ENCODE results near the gene LRRIQ1.

Gene LRRIQ1

DNA sequence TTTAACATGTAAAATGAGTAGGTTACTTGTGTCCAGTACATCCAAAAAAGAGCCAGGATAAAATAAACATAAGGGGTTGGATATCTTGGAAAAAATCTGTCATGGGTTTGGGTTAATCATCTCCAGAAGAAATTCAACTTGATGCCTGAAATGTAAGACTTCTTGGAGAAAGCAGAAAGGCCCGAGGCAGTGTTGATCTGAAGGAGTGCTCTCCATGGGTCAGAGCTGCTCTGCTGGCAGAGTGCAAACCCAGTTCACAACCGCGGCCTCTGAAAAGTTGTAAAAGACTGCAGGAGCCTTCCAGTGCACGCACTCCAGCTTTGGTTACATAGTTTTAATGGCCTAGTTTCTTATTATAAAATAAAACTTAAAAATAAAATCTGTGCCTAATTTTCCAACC lies 146.5 kb downstream of the LRRIQ1 start:
- Histone ChIP-seq H3F3A (ENCODE audit: insufficient read depth, low read length) (no peaks in the 10 kb centered on the region), H3K9me2 (ENCODE audit: low read depth, low read length) (no peaks in the 10 kb centered on the region), H3K79me2 (ENCODE audit: insufficient read depth, low read length) (no peaks in the 10 kb centered on the region), H3K9me3 (ENCODE audit: low read length) (no peaks in the 10 kb centered on the region), H2AFZ (ENCODE audit: low read length) (no peak overlapping the region), H3K27me3 (ENCODE audit: insufficient read depth, low read length) (no peaks in the 10 kb centered on the region), H3K27ac (ENCODE audit: low read depth, low read length, poor library complexity, severe bottlenecking) (no peak overlapping the region), H3K4me2 (ENCODE audit: low read length) (no peak overlapping the region), H4K20me1 (ENCODE audit: insufficient read depth, low read length) (no peaks in the 10 kb centered on the region), H3K4me1 (ENCODE audit: insufficient read depth, low read length, severe bottlenecking) (no peaks in the 10 kb centered on the region), H3K9ac (ENCODE audit: low read length) (no peak overlapping the region), H3K36me3 (ENCODE audit: insufficient read depth, low read length) (no peaks in the 10 kb centered on the region), H3K4me3 (ENCODE audit: low read depth, low read length, poor library complexity, severe bottlenecking) (no peak overlapping the region)
- TF ChIP-seq EZH2 (IDR thresholded peaks at IDR 0.05; ENCODE audit: borderline replicate concordance, low read length), result no peak
- TF ChIP-seq, protein P1, sequence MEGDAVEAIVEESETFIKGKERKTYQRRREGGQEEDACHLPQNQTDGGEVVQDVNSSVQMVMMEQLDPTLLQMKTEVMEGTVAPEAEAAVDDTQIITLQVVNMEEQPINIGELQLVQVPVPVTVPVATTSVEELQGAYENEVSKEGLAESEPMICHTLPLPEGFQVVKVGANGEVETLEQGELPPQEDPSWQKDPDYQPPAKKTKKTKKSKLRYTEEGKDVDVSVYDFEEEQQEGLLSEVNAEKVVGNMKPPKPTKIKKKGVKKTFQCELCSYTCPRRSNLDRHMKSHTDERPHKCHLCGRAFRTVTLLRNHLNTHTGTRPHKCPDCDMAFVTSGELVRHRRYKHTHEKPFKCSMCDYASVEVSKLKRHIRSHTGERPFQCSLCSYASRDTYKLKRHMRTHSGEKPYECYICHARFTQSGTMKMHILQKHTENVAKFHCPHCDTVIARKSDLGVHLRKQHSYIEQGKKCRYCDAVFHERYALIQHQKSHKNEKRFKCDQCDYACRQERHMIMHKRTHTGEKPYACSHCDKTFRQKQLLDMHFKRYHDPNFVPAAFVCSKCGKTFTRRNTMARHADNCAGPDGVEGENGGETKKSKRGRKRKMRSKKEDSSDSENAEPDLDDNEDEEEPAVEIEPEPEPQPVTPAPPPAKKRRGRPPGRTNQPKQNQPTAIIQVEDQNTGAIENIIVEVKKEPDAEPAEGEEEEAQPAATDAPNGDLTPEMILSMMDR (IDR thresholded peaks at IDR 0.05; ENCODE audit: low read length), result no peak

DNA sequence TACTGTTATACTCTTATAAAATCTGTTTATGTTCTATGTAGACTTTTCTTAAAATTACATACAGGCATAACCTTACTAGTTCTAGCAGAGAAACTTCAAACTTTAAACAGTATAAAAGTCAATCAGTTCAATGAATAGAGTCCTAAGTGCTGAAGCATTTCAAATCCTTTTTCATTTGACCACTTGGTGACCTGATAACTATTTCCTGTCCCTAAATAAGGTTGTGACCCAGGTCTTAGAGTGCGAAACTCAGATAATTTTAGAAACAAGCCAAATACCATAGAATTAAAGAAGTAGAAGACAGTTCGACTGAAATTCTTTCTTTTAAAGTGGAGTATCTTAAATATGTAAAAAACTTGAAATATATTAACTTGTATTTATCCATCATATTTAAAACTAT lies 147.7 kb downstream of the LRRIQ1 start:
- Histone ChIP-seq H3K9me3 (ENCODE audit: low read length) (no peaks in the 10 kb centered on the region), H3K79me2 (ENCODE audit: insufficient read depth, low read length) (no peaks in the 10 kb centered on the region), H3K36me3 (ENCODE audit: insufficient read depth, low read length) (no peaks in the 10 kb centered on the region), H3K9me2 (ENCODE audit: low read depth, low read length) (no peaks in the 10 kb centered on the region), H2AFZ (ENCODE audit: low read length) (no peak overlapping the region), H3K9ac (ENCODE audit: low read length) (no peak overlapping the region), H4K20me1 (ENCODE audit: insufficient read depth, low read length) (no peaks in the 10 kb centered on the region), H3K4me1 (ENCODE audit: insufficient read depth, low read length, severe bottlenecking) (no peaks in the 10 kb centered on the region), H3K27ac (ENCODE audit: low read depth, low read length, poor library complexity, severe bottlenecking) (no peak overlapping the region), H3K27me3 (ENCODE audit: insufficient read depth, low read length) (no peaks in the 10 kb centered on the region), H3K4me2 (ENCODE audit: low read length) (no peak overlapping the region), H3K4me3 (ENCODE audit: low read depth, low read length, poor library complexity, severe bottlenecking) (no peak overlapping the region), H3F3A (ENCODE audit: insufficient read depth, low read length) (no peaks in the 10 kb centered on the region)
- no peak for TF ChIP-seq EZH2 (IDR thresholded peaks at IDR 0.05; ENCODE audit: borderline replicate concordance, low read length)
- TF ChIP-seq, protein P1 (IDR thresholded peaks at IDR 0.05; ENCODE audit: low read length), result no peak

DNA sequence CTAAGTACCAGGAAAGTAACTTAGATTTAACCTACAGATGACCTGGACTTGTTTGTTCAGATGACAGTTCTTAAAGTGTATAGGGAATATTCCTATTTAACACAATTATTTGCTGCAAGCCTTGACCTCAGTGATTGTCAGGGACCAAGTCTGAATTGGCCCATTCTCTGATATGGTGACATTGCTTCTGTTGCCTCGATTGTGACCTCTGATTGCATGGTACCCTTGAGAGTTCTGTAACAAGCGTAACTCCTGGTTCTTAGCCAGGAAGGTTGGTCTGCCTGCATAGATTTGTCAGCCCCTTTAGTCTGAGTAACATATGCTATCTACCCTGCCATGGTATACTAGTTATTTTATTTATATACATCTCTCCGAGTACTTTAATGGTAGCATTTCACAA lies 150.1 kb downstream of the LRRIQ1 start:
- Histone ChIP-seq H3K27ac (ENCODE audit: low read depth, low read length, poor library complexity, severe bottlenecking) (no peak overlapping the region), H3K9me2 (ENCODE audit: low read depth, low read length) (no peaks in the 10 kb centered on the region), H3K4me3 (ENCODE audit: low read depth, low read length, poor library complexity, severe bottlenecking) (no peak overlapping the region), H4K20me1 (ENCODE audit: insufficient read depth, low read length) (no peaks in the 10 kb centered on the region), H3K4me2 (ENCODE audit: low read length) (no peak overlapping the region), H3K9me3 (ENCODE audit: low read length) (no peaks in the 10 kb centered on the region), H3K27me3 (ENCODE audit: insufficient read depth, low read length) (no peaks in the 10 kb centered on the region), H3K4me1 (ENCODE audit: insufficient read depth, low read length, severe bottlenecking) (no peaks in the 10 kb centered on the region), H3K9ac (ENCODE audit: low read length) (no peak overlapping the region), H3K79me2 (ENCODE audit: insufficient read depth, low read length) (no peaks in the 10 kb centered on the region), H3K36me3 (ENCODE audit: insufficient read depth, low read length) (no peaks in the 10 kb centered on the region), H2AFZ (ENCODE audit: low read length) (no peak overlapping the region), H3F3A (ENCODE audit: insufficient read depth, low read length) (no peaks in the 10 kb centered on the region)
- TF ChIP-seq, protein P1 (IDR thresholded peaks at IDR 0.05; ENCODE audit: low read length), result no peak
- no peak for TF ChIP-seq EZH2 (IDR thresholded peaks at IDR 0.05; ENCODE audit: borderline replicate concordance, low read length)
